Measurements from ENCODE around the gene DNAJC11.

The DNAJC11 gene

DNA sequence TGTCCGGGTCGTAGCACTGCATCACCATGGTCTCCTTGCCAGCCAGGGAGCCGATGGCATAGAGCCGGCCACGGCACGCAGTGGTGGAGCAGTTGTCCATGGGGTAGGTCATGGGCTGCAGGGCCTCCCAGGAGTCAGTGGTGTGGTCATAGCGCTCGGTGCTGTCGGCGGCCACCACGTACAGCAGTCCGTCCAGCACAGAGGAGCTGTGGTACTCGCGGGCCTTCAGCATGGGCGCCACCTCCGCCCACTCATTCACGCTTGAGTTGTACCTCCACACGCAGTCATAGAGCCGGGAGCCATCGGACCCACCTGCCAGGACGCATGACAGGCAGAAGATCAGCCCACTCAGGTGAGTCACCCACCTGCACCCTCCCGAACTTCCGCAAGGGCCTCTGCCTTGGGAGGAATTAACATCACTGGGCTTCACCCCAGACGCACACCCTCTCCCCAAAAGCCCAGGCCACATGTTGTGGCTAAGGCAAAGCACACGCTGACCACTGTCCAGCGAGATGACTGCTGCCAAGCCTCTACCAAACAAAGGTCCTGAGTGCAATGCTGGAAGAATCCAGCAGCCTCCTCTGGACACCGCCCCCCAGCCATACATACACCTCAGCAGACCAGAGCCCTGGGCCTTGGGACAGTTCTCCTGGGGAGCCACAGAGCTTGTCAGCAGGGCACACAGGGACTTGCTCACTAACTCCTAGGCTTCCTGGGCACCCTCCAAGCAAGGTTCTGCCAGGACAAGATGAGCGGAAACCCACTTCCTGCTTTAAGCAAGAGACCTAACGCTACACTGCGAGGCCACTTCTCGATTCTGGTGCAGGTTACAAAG is 102.3 kb downstream of the DNAJC11 start:
- DNase-seq (ENCODE audit: low read depth) = no peak

- DNase-seq (ENCODE audit: low read depth) = no peak
These were observed 103.9 kb downstream of the DNAJC11 start for GRCh38 chr1:6597777-6598131.

GRCh38 chr1:6596886-6597776 is 104.5 kb downstream of the DNAJC11 start:
- no peak for DNase-seq (ENCODE audit: low read depth)

GRCh38 chr1:6596351-6596750 is 105.3 kb downstream of the DNAJC11 start:
- no peak for DNase-seq (ENCODE audit: low read depth)

DNA sequence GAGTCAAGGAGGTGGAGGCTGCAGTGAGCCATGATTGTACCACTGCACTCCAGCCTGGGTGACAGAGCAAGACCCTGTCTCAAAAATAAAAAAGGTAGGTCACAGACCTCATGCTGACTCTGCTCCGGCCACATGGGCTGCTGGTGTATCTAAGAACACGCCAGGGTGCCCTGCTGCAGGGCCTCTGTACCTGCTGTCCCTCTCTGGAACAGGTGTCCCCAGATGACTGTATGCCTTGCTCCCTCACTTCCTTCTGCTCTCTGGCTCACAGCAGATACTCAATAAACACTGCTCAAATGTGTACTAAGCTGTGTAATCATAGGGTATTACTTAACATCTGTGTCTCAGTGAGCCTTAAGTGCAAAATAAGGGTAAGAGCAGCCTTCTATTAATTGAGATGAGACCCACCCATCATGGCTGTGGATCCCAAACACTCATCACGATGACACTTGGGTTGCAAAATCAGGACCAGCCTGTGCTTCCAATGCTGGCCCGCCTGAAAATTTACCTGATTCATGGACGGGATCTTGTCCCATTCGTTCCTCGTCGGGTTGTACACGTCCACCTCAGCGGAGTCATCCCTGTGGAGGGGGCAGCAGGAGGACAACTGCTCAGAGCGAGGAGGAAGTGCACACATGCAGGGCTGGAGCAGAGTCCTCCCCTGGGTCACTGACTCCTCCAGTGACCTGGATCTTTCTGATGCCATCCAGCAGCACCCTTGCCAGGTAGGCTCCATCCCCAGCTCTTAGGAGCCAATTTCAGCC is 106.5 kb downstream of the DNAJC11 start:
- no peak for DNase-seq (ENCODE audit: low read depth)

- no peak for DNase-seq (ENCODE audit: low read depth)
These were observed 107.8 kb downstream of the DNAJC11 start for GRCh38 chr1:6593810-6594209.

GRCh38 chr1:6592865-6593593 is 108.6 kb downstream of the DNAJC11 start:
- no peak for DNase-seq (ENCODE audit: low read depth)

DNA sequence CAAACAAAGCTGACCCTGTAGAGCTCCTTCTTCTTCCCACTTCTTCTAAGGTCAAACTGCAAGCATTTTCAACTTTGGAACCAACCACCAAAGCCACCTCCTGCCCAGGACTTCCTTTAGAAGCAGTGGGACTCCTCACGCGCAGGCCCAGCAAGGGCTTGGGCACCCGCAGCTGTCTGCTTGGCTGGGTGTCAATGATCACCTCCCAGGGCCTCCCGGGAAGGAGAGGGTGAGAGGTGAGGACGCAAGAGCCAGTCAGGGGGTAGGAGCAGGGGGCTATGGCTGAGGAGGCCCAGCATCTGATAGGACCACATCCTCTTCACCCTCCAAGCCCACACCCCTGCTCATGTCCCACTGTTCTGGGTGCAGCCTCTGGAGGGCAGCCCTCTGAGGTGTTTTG is 109.2 kb downstream of the DNAJC11 start:
- DNase-seq (ENCODE audit: low read depth) = no peak

- no peak for DNase-seq (ENCODE audit: low read depth)
These were observed 110.0 kb downstream of the DNAJC11 start for GRCh38 chr1:6591644-6592043.

DNA sequence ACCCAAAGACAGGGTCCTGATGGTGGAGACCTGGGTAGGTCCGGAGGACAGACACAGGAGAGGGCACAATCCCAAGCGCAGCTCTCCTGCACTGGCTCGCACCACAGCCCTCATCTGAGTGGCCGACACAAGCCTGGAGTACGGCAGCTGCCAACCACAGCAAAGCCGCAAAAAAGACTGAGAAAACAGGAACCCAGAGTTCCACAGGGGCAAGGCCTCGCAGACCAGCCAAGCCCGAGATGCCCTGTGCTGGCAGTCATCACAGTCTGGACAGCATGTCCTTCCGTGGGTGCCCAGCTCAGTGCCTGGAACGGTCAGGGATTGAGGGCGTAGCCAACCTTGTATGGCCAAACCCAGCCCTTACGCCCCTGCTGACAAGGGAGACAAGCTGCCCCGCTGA is 110.4 kb downstream of the DNAJC11 start:
- no peak for DNase-seq (ENCODE audit: low read depth)

- DNase-seq (ENCODE audit: low read depth) = no peak
These were observed 111.6 kb downstream of the DNAJC11 start for GRCh38 chr1:6590046-6590445.

- no peak for DNase-seq (ENCODE audit: low read depth)
These were observed 112.6 kb downstream of the DNAJC11 start for GRCh38 chr1:6588893-6589520.

DNA sequence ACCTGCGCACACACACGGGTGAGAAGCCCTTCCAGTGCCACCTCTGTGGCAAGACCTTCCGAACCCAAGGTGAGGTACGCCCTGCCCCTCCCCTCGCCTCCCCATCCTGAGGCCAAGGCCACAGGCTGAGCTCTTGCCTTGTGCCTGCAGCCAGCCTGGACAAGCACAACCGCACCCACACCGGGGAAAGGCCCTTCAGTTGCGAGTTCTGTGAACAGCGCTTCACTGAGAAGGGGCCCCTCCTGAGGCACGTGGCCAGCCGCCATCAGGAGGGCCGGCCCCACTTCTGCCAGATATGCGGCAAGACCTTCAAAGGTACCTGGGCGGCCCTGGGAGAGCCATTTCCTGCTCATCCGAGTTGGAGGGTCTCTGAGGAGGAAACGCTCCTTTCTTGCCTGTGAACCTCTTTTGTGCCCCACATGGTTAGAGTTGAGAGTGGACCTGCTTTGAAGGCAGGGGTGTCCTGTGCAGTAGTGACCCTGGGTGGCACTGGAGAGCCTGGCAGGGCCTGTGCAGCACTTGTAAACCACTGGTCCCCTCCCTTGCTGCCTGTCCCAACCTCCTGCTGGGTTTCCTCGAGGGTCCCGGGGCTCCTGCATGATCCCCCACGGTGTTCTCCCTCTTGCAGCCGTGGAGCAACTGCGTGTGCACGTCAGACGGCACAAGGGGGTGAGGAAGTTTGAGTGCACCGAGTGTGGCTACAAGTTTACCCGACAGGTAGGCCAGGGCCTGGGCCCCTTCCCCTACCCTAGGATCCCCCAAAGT is 113.3 kb downstream of the DNAJC11 start:
- DNase-seq (ENCODE audit: low read depth) = no peak

- DNase-seq (ENCODE audit: low read depth) = no peak
These were observed 114.2 kb downstream of the DNAJC11 start for GRCh38 chr1:6587261-6588005.

GRCh38 chr1:6586404-6586816 is 115.2 kb downstream of the DNAJC11 start:
- no peak for DNase-seq (ENCODE audit: low read depth)

DNA sequence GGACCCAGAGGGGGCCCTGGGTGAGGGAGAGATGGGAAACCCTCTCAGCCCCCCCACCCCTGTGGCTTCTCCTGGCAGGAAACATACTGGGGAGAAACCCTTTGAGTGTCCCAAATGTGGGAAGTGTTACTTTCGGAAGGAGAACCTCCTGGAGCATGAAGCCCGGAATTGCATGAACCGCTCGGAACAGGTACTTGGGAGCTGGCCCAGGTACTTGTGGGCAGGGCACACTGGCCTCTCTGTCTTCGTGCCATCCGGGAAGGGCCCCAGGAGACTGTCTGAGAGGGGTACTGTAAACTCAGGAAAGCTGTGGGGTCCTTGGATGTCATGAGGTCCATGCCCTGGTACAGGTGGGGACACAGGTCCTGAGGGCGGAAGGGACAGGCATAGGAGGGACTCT is 115.8 kb downstream of the DNAJC11 start:
- DNase-seq (ENCODE audit: low read depth) = no peak

DNA sequence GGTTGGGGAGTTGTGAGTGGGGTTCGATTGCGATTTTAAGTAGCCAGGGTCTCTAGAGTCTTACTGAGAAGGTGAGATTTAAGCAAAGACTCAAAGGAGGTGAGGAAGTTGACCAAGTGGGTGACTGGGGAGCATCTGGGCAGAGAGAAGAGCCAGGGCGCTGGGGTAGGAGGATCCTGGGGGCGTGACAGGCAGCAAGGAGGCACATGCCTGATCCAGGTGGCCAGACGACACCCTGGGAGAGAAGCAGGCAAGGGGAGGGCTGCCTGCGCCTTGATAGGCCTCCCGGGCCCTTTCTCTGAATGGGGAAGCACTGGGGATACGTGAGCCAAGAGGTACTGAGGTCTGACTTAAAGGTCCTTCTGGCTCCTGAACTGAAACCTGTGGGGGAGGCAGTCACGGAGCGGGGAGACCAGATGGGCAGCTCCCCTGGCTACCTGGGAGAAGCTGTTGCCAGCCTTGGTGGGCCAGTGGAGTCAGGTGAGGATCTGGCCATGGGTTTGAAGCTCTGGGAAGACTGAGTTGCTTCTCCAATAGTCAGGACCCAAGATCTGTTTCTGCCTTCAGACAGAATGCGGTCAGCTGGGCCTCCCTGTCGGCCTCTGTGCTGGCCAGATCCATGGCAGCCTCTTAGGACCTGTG is 116.4 kb downstream of the DNAJC11 start:
- no peak for DNase-seq (ENCODE audit: low read depth)
